GM12878 (cell line): Measurements from ENCODE around the gene DDC. TPM values are rescaled to one million over a fixed set of nuclear protein-coding genes. Genes with fewer than 3 reads are reported as not detected.

Experiments used
- ATAC-seq: fragments of 200-7000 bp; cut with Tn5 transposase; 3 replicates; pipeline ENCODE4 v1.9.1; 2020; ENCODE audit warnings: mild to moderate bottlenecking, moderate library complexity
- BruUV-seq: library from RNA; stranded (reverse); fragments of 400-500 nt; replicated peaks from 2 replicates; lab custom pipeline; 2021; lab: Mats Ljungman, UMichigan
- CTCF ChIA-PET: fragments of 300-600 bp; sonication (Branson Sonifier 250); formaldehyde crosslinking; extraction: SDS; loops from one replicate; lab custom pipeline; 2021; ENCODE audit warnings: inconsistent platforms; lab: Yijun Ruan, JAX
- POLR2A ChIA-PET: fragments of 350-600 bp; formaldehyde crosslinking; extraction: SDS; loops from one replicate; lab custom pipeline; 2021; ENCODE audit warnings: inconsistent platforms; lab: Charles Lee
- RAD21 ChIA-PET: fragments of 300-600 bp; sonication (Branson Sonifier 250); formaldehyde crosslinking; loops from one replicate; lab custom pipeline; 2023; ENCODE audit warnings: antibody characterized with exemption; ENCODE audit not compliant: unreplicated experiment; lab: Charles Lee
- SMC1A ChIA-PET: fragments of 300-600 bp; sonication (Branson Sonifier 250); formaldehyde crosslinking; loops from one replicate; lab custom pipeline; 2023; ENCODE audit not compliant: unreplicated experiment, uncharacterized antibody; lab: Charles Lee
- DNase-seq: peaks from one replicate; pipeline ENCODE4 v3.0.0-alpha.2; 2011; ENCODE audit warnings: low read depth, low spot score
- FAIRE-seq: peaks from 3 replicates; lab custom pipeline; 2011; peaks lifted over from hg19 to GRCh38; lab: Jason Lieb, UNC
- H2AFZ ChIP-seq: 2 replicates; pipeline ENCODE4 v1.6.0; 2011; ENCODE audit warnings: low read depth, low read length, control low read depth; ENCODE audit not compliant: control insufficient read depth
- H3K27ac ChIP-seq: 2 replicates; pipeline ENCODE4 v1.5.1; 2011; ENCODE audit warnings: control low read depth; ENCODE audit not compliant: control insufficient read depth, insufficient read depth
- H3K27me3 ChIP-seq, 2 experiments: replicated peaks in 1 of 2; 2 replicates each; pipeline versions ENCODE4 v1.6.0 to v1.6.1; 2011; ENCODE audit warnings: low read length in 1 of 2; ENCODE audit not compliant: control insufficient read depth in 2 of 2, insufficient read depth in 2 of 2
- H3K36me3 ChIP-seq, 2 experiments: 2 replicates each; pipeline ENCODE4 v1.5.1; 2011; ENCODE audit warnings: low read length in 1 of 2; ENCODE audit not compliant: control insufficient read depth in 2 of 2, insufficient read depth in 2 of 2
- H3K4me1 ChIP-seq: 2 replicates; pipeline ENCODE4 v1.6.1; 2011; ENCODE audit warnings: mild to moderate bottlenecking, low read length, moderate library complexity, mixed read lengths; ENCODE audit not compliant: control insufficient read depth, insufficient read depth
- H3K4me2 ChIP-seq: 2 replicates; pipeline ENCODE4 v1.6.0; 2011; ENCODE audit warnings: control low read depth; ENCODE audit not compliant: control insufficient read depth, insufficient read depth
- H3K4me3 ChIP-seq: fragments of 200-600 bp; sonication (generic); 2 replicates; pipeline ENCODE4 v1.5.1; 2016
- H3K79me2 ChIP-seq: 2 replicates; pipeline ENCODE4 v1.6.0; 2011; ENCODE audit warnings: low read length; ENCODE audit not compliant: control insufficient read depth, insufficient read depth
- H3K9ac ChIP-seq: 2 replicates; pipeline ENCODE4 v1.8.0; 2011; ENCODE audit warnings: low read length, control low read depth, mixed read lengths; ENCODE audit not compliant: control insufficient read depth, insufficient read depth
- H3K9me3 ChIP-seq: replicated peaks from 3 replicates; pipeline ENCODE4 v1.5.1; 2011; ENCODE audit warnings: mild to moderate bottlenecking, low read length; ENCODE audit not compliant: control insufficient read depth, insufficient read depth
- H4K20me1 ChIP-seq: 2 replicates; pipeline ENCODE4 v1.6.0; 2011; ENCODE audit not compliant: control insufficient read depth, insufficient read depth
- ASH2L ChIP-seq: fragments of 300-600, 200-600 bp; sonication (generic); IDR thresholded peaks from 2 replicates; pipeline ENCODE4 v1.6.1; 2017; ENCODE audit warnings: low read depth, mild to moderate bottlenecking, borderline replicate concordance
- BMI1 ChIP-seq: fragments of 450-650 bp; IDR thresholded peaks from 2 replicates; pipeline ENCODE4 v1.6.1; 2016; ENCODE audit warnings: mild to moderate bottlenecking, moderate library complexity, borderline replicate concordance
- CEBPZ ChIP-seq: fragments of 150-350 bp; IDR thresholded peaks from 2 replicates; pipeline ENCODE4 v1.6.1; 2016; ENCODE audit warnings: low read depth, low read length
- NR2C2 ChIP-seq: IDR thresholded peaks from 2 replicates; pipeline ENCODE4 v1.6.1; 2011; ENCODE audit warnings: borderline replicate concordance, low read depth; ENCODE audit not compliant: control insufficient read depth, insufficient read length
- POLR2AphosphoS5 ChIP-seq: IDR thresholded peaks from 2 replicates; pipeline ENCODE4 v1.6.1; 2011; ENCODE audit warnings: mild to moderate bottlenecking, low read length, inconsistent platforms
- RUNX3 ChIP-seq: IDR thresholded peaks from 2 replicates; pipeline ENCODE4 v1.6.1; 2012; ENCODE audit warnings: low read length, inconsistent platforms
- ZBED1 ChIP-seq: IDR thresholded peaks from 2 replicates; pipeline ENCODE4 v1.6.1; 2016; ENCODE audit warnings: borderline replicate concordance
- ZSCAN29 ChIP-seq: fragments of 450-650 bp; IDR thresholded peaks from 2 replicates; pipeline ENCODE4 v1.6.1; 2017; ENCODE audit warnings: mild to moderate bottlenecking, moderate library complexity
- WGBS: methylation state at CpG from one replicate; pipeline ENCODE4 v1.1.6; 2016; ENCODE audit warnings: low lambda C conversion rate; ENCODE audit not compliant: insufficient replicate concordance, insufficient coverage; ENCODE audit errors: missing lambda C conversion rate; 5-methylcytosine and 5-hydroxymethylcytosine counted together
- in situ Hi-C: fragments of 300-500 bp; cut with MboI; formaldehyde crosslinking; loops from 9 replicates; pipeline ENCODE4 v1.14.3; 2018; ENCODE audit warnings: mixed read lengths
- intact Hi-C: fragments of 100-400 bp; cut with micrococcal nuclease; formaldehyde crosslinking; loops from one replicate; pipeline ENCODE4 v1.14.2; 2022; ENCODE audit not compliant: unreplicated experiment
- polyA plus RNA-seq, 11 experiments: library from polyadenylated mRNA; depleted of rRNA in 4 of 11; unstranded in 6 of 11; stranded (reverse) in 5 of 11; fragments of >200 nt; fragmentation: Nextera tagmentation in 4 of 11; fragmentation: Illumina TruSeq in 1 of 11; extraction: Ambion mirVana in 4 of 11; extraction: Trizol in 1 of 11; gene quantifications; 1 replicate in 1 of 11; 2 replicates in 10 of 11; pipeline versions ENCODE4 v1.2.1 to v1.2.3, GENCODE V29; 2011 to 2016; ENCODE audit warnings: inconsistent platforms in 2 of 11, missing spikeins in 2 of 11, low read depth in 1 of 11
- total RNA-seq, 4 experiments: library from RNA; depleted of rRNA in 3 of 4; stranded (reverse); fragments of >200 nt in 3 of 4; fragmentation: Illumina TruSeq in 1 of 4; extraction: Trizol in 1 of 4; gene quantifications; 2 replicates each; pipeline versions ENCODE4 v1.2.1 to v1.2.3, GENCODE V29; 2013 to 2021
- TF ChIP-seq, protein P1 (sequence below): IDR thresholded peaks from 2 replicates; pipeline ENCODE4 v1.6.1; 2011; ENCODE audit warnings: low read depth, low read length, improper control_type of control experiment, borderline replicate concordance

DDC gene
- total and polyA plus RNA-seq, 10 of the 15 experiments (the other 5 are each of a cell fraction or from before 2014, with no cell fraction given): not detected

DNA sequence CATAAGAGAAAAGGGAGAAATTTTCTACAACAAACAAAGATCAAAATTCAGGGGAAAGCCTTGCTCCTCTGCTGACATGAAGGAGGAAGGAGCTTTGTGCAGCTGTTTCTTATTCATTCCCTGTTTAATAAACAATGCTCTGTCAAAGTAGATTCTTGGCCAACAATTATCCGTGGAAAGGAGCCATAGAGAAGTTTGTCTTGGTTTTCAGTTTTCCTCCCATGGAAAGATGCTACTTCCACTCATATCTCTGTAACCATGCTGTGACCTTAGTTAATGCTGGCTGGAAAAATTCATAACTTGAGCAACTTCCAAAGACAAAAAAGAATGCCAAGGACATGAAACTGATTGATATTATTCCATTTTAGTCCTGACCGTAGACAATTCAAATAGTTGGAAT, 8.1 kb downstream of the DDC start:
- ChIA-PET RAD21 (no interaction called here), SMC1A (interaction anchor here (1.3 kb wide), 1 partner anchor 11 kb away, joined by 4 read pairs; no protein-coding TSS in a partner anchor), POLR2A (no interaction called here), CTCF (no interaction called here)
- in situ Hi-C loops (no loop called here), intact Hi-C loops (no loop called here)
- Histone ChIP-seq H3K4me1 (no peaks in the 10 kb centered on the region), H4K20me1 (no peaks in the 10 kb centered on the region), H3K36me3 (no peaks in the 10 kb centered on the region), H2AFZ (no peak overlapping the region), H3K9ac (no peak overlapping the region), H3K4me2 (no peak overlapping the region), H3K79me2 (no peaks in the 10 kb centered on the region), H3K27ac (no peak overlapping the region), H3K9me3 (no peaks in the 10 kb centered on the region), H3K4me3 (no peak overlapping the region), H3K27me3 (peaks cover 0 to 2% of the 10 kb centered on the region in 2 experiments; a peak in 2 of 4 replicates)
- FAIRE-seq (no peak), ATAC-seq (no peak), DNase-seq (no peak)
- no peak for TF ChIP-seq ZSCAN29
- TF ChIP-seq, protein P1, sequence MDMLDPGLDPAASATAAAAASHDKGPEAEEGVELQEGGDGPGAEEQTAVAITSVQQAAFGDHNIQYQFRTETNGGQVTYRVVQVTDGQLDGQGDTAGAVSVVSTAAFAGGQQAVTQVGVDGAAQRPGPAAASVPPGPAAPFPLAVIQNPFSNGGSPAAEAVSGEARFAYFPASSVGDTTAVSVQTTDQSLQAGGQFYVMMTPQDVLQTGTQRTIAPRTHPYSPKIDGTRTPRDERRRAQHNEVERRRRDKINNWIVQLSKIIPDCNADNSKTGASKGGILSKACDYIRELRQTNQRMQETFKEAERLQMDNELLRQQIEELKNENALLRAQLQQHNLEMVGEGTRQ: no peak
- no TSS peak for BruUV-seq
- WGBS: 9% methylated on average over 2 of the region's 2 CpGs

DNA sequence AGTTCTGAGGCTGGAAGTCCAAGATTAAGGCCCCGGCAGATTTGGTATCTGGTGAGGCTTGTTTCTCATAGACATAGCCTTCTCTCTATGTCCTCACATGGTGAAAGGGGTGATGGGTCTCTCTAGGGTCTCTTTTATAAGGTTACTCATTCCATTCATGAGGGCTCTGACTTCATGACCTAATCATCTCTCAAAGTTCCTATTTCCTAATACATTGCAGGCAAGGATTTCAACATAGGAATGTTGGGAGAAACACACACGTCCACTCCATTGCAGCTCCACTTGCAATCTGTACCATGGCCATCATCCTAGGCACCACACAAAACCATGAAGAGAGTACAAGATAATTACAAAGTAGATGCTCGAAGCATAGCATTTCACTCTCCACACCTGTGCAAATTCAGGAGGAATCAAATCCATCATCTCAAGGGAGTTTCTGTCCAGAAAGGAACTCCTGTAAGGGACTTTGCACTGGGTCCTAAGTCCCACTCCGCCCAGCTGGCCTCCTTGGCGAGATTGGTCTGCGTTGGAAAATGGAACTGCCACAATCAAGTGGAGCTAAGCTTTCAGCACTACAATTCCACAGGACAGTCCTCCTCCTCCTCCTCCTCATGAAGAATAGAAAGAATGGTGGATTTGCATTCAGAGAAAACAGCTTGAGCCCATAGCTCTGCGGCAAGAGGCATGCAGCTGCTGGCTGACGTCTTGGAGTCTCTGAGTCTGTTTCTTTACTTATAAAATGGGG, 8.8 kb downstream of the DDC start:
- H3K27ac ChIP-seq: no peak overlapping the region
- H3K4me3 ChIP-seq: no peak overlapping the region
- no TSS peak for BruUV-seq
- H3K9me3 ChIP-seq: no peaks in the 10 kb centered on the region
- H3K36me3 ChIP-seq: no peaks in the 10 kb centered on the region
- H3K4me2 ChIP-seq: no peak overlapping the region
- peaks cover 0 to 2% of the 10 kb centered on the region in 2 experiments; a peak in 1 of 4 replicates for H3K27me3 ChIP-seq
- SMC1A ChIA-PET: interaction anchor here (1.3 kb wide), 1 partner anchor 11 kb away, joined by 4 read pairs; no protein-coding TSS in a partner anchor
- no peak for TF ChIP-seq RUNX3
- TF ChIP-seq POLR2AphosphoS5: no peak
- TF ChIP-seq ASH2L: no peak
- no peak for TF ChIP-seq ZBED1
- TF ChIP-seq BMI1: no peak
- no peak for TF ChIP-seq CEBPZ
- no peak for TF ChIP-seq NR2C2
- POLR2A ChIA-PET: no interaction called here
- RAD21 ChIA-PET: no interaction called here
- 25% methylated on average over 8 of the region's 8 CpGs for WGBS
- CTCF ChIA-PET: no interaction called here
- intact Hi-C loops (no loop called here), in situ Hi-C loops (no loop called here)
- no peaks in the 10 kb centered on the region for H3K4me1 ChIP-seq
- no peak overlapping the region for H2AFZ ChIP-seq
- DNase-seq (no peak), FAIRE-seq (no peak), ATAC-seq (no peak)
- no peaks in the 10 kb centered on the region for H4K20me1 ChIP-seq
- no peak overlapping the region for H3K9ac ChIP-seq
- no peaks in the 10 kb centered on the region for H3K79me2 ChIP-seq
